Measurements from ENCODE around the gene GOLGA6L4.
"Not testable (repeated sequence)": the region's sequence is repeated elsewhere in the genome, so short reads cannot be mapped to it uniquely, and the experiment has no call there.

GOLGA6L4 gene

GRCh38 chr15:84235573-84235972, at the start of gene GOLGA6L4:
GOLGA6L4 (plus strand) TSS chr15:84235773; CDS start chr15:84235835, 62 bp downstream.
- H3K9me3 ChIP-seq (ENCODE audit: control insufficient read depth, insufficient read depth, low read depth, low read length); H3K27me3 ChIP-seq (ENCODE audit: control insufficient read depth, insufficient read depth, low read length); H3K4me3 ChIP-seq (ENCODE audit: low read depth, low read length); H3K4me1 ChIP-seq (ENCODE audit: control insufficient read depth, insufficient read depth, low read length); H3K36me3 ChIP-seq (ENCODE audit: control insufficient read depth, insufficient read depth, low read length); H3K9ac ChIP-seq (ENCODE audit: low read length); H3K27ac ChIP-seq (ENCODE audit: low read depth, low read length): not testable (repeated sequence)

GRCh38 chr15:84192982-84193381, 42.6 kb upstream of the GOLGA6L4 start:
- not testable (repeated sequence) for H3K9me3 ChIP-seq (ENCODE audit: control insufficient read depth, insufficient read depth, low read depth, low read length); H3K4me3 ChIP-seq (ENCODE audit: low read depth, low read length); H3K27ac ChIP-seq (ENCODE audit: low read depth, low read length); H3K27me3 ChIP-seq (ENCODE audit: control insufficient read depth, insufficient read depth, low read length); H3K36me3 ChIP-seq (ENCODE audit: control insufficient read depth, insufficient read depth, low read length); H3K9ac ChIP-seq (ENCODE audit: low read length); H3K4me1 ChIP-seq (ENCODE audit: control insufficient read depth, insufficient read depth, low read length)

DNA sequence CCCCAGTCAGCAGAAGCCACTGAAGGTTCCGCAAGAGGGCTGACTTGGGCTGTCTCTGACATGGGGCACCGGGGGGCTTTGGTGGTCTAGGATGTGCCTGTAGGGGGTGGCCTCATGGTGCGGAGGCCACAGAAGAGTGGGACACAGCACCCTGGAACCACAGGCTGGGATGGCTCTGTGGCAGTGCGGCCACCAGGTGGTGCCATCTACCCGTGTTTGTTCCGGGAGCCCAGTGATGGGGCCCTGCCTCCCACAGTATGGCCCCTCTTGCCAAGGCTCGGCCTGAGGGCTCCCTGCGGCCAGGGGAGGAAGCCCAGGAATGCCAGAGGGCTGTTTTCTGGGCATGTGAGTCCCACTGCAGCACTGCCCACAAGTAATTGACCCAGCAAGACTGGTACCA, 40.0 kb upstream of the GOLGA6L4 start:
- not testable (repeated sequence) for H3K27ac ChIP-seq (ENCODE audit: low read depth, low read length); H3K4me3 ChIP-seq (ENCODE audit: low read depth, low read length); H3K9ac ChIP-seq (ENCODE audit: low read length)

DNA sequence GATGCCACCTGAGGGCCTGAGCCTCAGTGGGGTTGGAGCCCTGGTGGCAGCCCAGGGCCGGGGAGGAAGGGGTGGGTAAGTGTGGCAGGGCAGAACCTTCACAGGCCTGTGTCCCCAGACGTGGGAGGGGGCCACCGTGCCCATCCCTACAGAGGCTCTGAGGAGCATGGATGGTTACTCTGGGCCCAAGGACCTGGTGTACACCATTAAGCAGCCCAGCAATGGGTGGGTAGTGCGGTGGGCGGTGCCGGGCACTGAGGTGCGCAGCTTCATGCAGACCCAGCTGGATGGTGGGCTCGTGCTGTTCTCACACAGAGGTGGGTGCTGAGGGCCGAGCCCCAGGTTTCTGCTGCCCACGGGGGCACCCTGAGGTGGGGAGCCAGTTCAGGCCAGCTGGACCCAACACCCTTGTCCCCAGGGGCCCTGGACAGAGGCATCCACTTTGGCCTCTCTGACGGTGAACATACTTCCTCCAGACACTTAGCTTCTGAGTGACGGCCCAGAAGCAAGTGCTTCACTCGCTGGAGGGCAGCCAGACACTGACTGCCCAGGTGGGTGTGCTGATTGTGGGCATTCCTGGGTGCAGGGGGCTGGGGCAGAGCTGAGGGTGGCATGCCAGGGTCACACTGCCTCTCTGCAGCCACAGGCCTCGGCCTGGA, 38.9 kb upstream of the GOLGA6L4 start:
- H3K4me1 ChIP-seq (ENCODE audit: control insufficient read depth, insufficient read depth, low read length); H3K27me3 ChIP-seq (ENCODE audit: control insufficient read depth, insufficient read depth, low read length); H3K36me3 ChIP-seq (ENCODE audit: control insufficient read depth, insufficient read depth, low read length); H3K27ac ChIP-seq (ENCODE audit: low read depth, low read length); H3K4me3 ChIP-seq (ENCODE audit: low read depth, low read length); H3K9me3 ChIP-seq (ENCODE audit: control insufficient read depth, insufficient read depth, low read depth, low read length); H3K9ac ChIP-seq (ENCODE audit: low read length): not testable (repeated sequence)

More for the DNA sequence above, 40.0 kb upstream of the GOLGA6L4 start:
- H3K27me3 ChIP-seq (ENCODE audit: control insufficient read depth, insufficient read depth, low read length); H3K9me3 ChIP-seq (ENCODE audit: control insufficient read depth, insufficient read depth, low read depth, low read length); H3K36me3 ChIP-seq (ENCODE audit: control insufficient read depth, insufficient read depth, low read length); H3K4me1 ChIP-seq (ENCODE audit: control insufficient read depth, insufficient read depth, low read length): not testable (repeated sequence)

GRCh38 chr15:84199865-84200264, 35.7 kb upstream of the GOLGA6L4 start:
- H3K4me3 ChIP-seq (ENCODE audit: low read depth, low read length); H3K27me3 ChIP-seq (ENCODE audit: control insufficient read depth, insufficient read depth, low read length); H3K9ac ChIP-seq (ENCODE audit: low read length); H3K36me3 ChIP-seq (ENCODE audit: control insufficient read depth, insufficient read depth, low read length); H3K4me1 ChIP-seq (ENCODE audit: control insufficient read depth, insufficient read depth, low read length); H3K27ac ChIP-seq (ENCODE audit: low read depth, low read length); H3K9me3 ChIP-seq (ENCODE audit: control insufficient read depth, insufficient read depth, low read depth, low read length): not testable (repeated sequence)

GRCh38 chr15:84246441-84246840, 10.9 kb downstream of the GOLGA6L4 start:
- H3K27me3 ChIP-seq (ENCODE audit: control insufficient read depth, insufficient read depth, low read length); H3K36me3 ChIP-seq (ENCODE audit: control insufficient read depth, insufficient read depth, low read length); H3K27ac ChIP-seq (ENCODE audit: low read depth, low read length); H3K9ac ChIP-seq (ENCODE audit: low read length); H3K4me3 ChIP-seq (ENCODE audit: low read depth, low read length); H3K4me1 ChIP-seq (ENCODE audit: control insufficient read depth, insufficient read depth, low read length); H3K9me3 ChIP-seq (ENCODE audit: control insufficient read depth, insufficient read depth, low read depth, low read length): not testable (repeated sequence)

All from HUES6 (cell line).